Measurements from ENCODE around the gene RHCE. TPM values are rescaled to one million over a fixed set of nuclear protein-coding genes. Genes with fewer than 3 reads are reported as not detected.
"Not testable (repeated sequence)": the region's sequence is repeated elsewhere in the genome, so short reads cannot be mapped to it uniquely, and the experiment has no call there.

The RHCE gene
- total RNA-seq, 1 experiment from 2014 or later = 0.95 TPM

- H3K4me3 ChIP-seq = peak within 1 kb of the TSS; percentile 96
- H3K27me3 ChIP-seq (replicated peaks) = no peaks in the 10 kb centered on the region
- peak within 1 kb of the TSS; percentile 76 for H3K27ac ChIP-seq
- DNase-seq (ENCODE audit: low read depth in 1 of 2, low spot score in 2 of 2) = peak; percentile 95 to 97
- H3K36me3 ChIP-seq = peaks cover 5% of the 10 kb centered on the region; the same call in 1 of the 2 replicates
- H3K9me3 ChIP-seq (replicated peaks) = no peaks in the 10 kb centered on the region
- H3K4me1 ChIP-seq (replicated peaks) = peaks cover 20% of the 10 kb centered on the region
These were observed 9.7 kb upstream of the RHCE start, which contains the start of gene MACO1 for GRCh38 chr1:25430073-25430966. MACO1 (plus strand) TSS chr1:25430897; CDS start chr1:25431099, 202 bp downstream.

DNA sequence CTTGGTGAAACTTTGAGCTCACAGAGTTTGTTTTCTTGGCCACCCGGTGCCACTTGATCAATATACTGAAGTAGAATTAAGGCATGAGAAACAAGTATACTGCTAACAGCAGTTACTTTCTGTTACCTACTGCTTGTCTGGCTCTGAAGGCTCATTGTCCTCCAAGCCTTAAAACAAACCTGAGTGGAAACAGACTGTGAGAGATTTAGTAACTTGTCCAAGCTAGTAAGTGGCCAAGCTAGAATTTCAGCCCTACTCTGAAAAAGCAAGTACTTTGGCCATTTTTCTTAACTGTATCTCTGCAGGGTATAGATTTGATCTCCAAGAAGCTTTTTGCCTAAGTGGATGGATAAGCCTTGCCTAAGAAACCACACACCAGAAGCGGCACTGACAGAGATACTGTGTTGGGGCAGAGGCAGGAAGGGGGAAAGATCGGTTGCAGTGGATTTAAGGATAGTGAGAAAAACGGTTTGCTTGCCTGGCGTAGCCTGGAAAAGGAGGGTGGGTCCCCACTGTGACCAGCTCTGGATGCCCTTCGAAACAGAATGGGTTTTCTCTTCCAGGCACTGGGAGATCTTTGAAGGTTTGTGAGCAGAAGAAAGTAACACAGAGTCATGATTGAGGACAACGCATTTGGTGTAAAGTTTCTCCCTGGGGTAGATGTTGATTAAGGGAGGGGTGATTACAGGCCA lies 8.0 kb upstream of the RHCE start:
- no peak overlapping the region for H3K4me3 ChIP-seq
- no peak for DNase-seq (ENCODE audit: low read depth in 1 of 2, low spot score in 2 of 2)
- H3K27ac ChIP-seq = no peak overlapping the region
- no peaks in the 10 kb centered on the region for H3K9me3 ChIP-seq (replicated peaks)
- no peaks in the 10 kb centered on the region for H3K27me3 ChIP-seq (replicated peaks)
- H3K36me3 ChIP-seq = peaks cover 5% of the 10 kb centered on the region; the same call in 1 of the 2 replicates
- peaks cover 15% of the 10 kb centered on the region for H3K4me1 ChIP-seq (replicated peaks)

DNA sequence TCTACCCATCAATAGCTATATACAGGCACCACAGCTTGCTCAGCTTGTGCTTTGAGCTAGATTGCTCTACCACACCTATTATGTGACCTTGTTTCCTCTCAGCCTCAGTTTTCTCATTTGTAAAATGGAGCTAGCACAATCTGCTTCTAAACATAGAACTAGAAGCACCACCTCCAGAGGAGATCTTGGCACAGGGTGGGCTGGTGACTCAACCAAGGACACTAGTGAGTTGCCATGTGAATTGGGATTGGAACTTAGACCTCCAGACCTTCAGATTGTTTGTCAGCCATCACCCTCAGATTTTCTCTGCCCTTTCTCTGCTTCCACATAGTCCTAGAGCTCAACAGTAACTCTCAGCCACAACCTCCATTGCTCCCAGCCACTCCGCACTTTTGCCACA lies 7.1 kb upstream of the RHCE start:
- Histone ChIP-seq H3K9me3 (replicated peaks) (no peaks in the 10 kb centered on the region), H3K4me3 (no peak overlapping the region), H3K27me3 (replicated peaks) (no peaks in the 10 kb centered on the region), H3K4me1 (replicated peaks) (peaks cover 14% of the 10 kb centered on the region), H3K27ac (no peak overlapping the region), H3K36me3 (peaks cover 5% of the 10 kb centered on the region; the same call in 1 of the 2 replicates)
- DNase-seq (ENCODE audit: low read depth in 1 of 2, low spot score in 2 of 2) = no peak

- peaks cover 5% of the 10 kb centered on the region; the same call in 1 of the 2 replicates for H3K4me1 ChIP-seq (replicated peaks)
- no peaks in the 10 kb centered on the region for H3K27me3 ChIP-seq (replicated peaks)
- H3K27ac ChIP-seq = no peak overlapping the region
- H3K36me3 ChIP-seq = 0 out of 2 replicates have a peak, but pooled peaks cover 2% of the 10 kb centered on the region
- no peak overlapping the region for H3K4me3 ChIP-seq
- no peaks in the 10 kb centered on the region for H3K9me3 ChIP-seq (replicated peaks)
- DNase-seq (ENCODE audit: low read depth in 1 of 2, low spot score in 2 of 2) = no peak
These were observed 4.8 kb upstream of the RHCE start for GRCh38 chr1:25425098-25426085.

- H3K9me3 ChIP-seq (replicated peaks); H3K36me3 ChIP-seq; H3K27me3 ChIP-seq (replicated peaks); H3K4me1 ChIP-seq (replicated peaks); H3K27ac ChIP-seq; DNase-seq (ENCODE audit: low read depth in 1 of 2, low spot score in 2 of 2); H3K4me3 ChIP-seq: not testable (repeated sequence)
These were observed 2.6 kb upstream of the RHCE start for GRCh38 chr1:25423206-25423605.

GRCh38 chr1:25419339-25419738 lies 1.3 kb downstream of the RHCE start:
- not testable (repeated sequence) for H3K4me1 ChIP-seq (replicated peaks); H3K27me3 ChIP-seq (replicated peaks); H3K9me3 ChIP-seq (replicated peaks); H3K36me3 ChIP-seq; H3K27ac ChIP-seq; DNase-seq (ENCODE audit: low read depth in 1 of 2, low spot score in 2 of 2); H3K4me3 ChIP-seq

DNA sequence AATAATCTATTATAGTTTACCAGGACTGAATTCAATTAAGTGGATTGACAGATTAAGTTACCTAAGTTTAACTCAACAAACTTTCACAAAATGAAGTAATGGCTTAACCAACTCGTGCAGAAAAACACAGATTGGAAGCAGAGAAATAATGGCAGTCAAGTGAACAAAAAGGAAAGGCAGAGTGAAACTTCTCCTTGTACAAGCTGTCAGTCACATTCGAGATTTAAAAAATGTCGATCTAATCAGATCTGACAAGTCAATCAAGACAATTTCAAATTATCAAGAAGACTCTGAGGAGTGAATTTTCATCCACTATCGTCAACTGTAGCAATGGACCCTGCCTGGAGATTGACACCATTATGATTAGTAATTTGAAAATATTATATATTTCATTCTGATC lies 3.3 kb downstream of the RHCE start:
- not testable (repeated sequence) for H3K4me3 ChIP-seq; H3K4me1 ChIP-seq (replicated peaks); DNase-seq (ENCODE audit: low read depth in 1 of 2, low spot score in 2 of 2); H3K27me3 ChIP-seq (replicated peaks); H3K27ac ChIP-seq; H3K36me3 ChIP-seq; H3K9me3 ChIP-seq (replicated peaks)

DNA sequence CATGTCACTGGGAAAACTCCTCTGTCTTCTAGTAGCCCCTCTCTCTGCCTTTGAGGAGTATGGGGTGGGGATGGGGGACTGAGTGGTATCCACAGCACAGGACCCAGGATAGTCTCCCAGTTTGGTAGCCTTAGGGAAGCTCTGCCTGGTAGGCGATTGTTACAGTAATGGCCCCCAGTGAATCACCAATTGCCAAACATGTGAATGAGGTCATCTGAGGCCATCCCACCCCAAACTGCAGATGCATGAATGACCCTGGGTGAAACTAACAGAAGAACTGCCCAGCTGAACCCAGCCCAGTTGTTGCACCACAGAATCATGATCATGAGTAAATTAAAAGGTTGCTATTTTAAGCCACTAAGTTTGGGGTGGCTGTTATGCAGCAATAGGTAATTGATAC lies 6.0 kb downstream of the RHCE start:
- not testable (repeated sequence) for H3K36me3 ChIP-seq; H3K4me1 ChIP-seq (replicated peaks); H3K4me3 ChIP-seq; H3K27me3 ChIP-seq (replicated peaks); H3K27ac ChIP-seq; H3K9me3 ChIP-seq (replicated peaks); DNase-seq (ENCODE audit: low read depth in 1 of 2, low spot score in 2 of 2)

GRCh38 chr1:25414157-25414556 lies 6.5 kb downstream of the RHCE start:
- H3K36me3 ChIP-seq; H3K27me3 ChIP-seq (replicated peaks); H3K4me1 ChIP-seq (replicated peaks); H3K27ac ChIP-seq; H3K4me3 ChIP-seq; H3K9me3 ChIP-seq (replicated peaks); DNase-seq (ENCODE audit: low read depth in 1 of 2, low spot score in 2 of 2): not testable (repeated sequence)

- H3K4me3 ChIP-seq; DNase-seq (ENCODE audit: low read depth in 1 of 2, low spot score in 2 of 2); H3K9me3 ChIP-seq (replicated peaks); H3K27ac ChIP-seq; H3K36me3 ChIP-seq; H3K4me1 ChIP-seq (replicated peaks); H3K27me3 ChIP-seq (replicated peaks): not testable (repeated sequence)
These were observed 7.6 kb downstream of the RHCE start for GRCh38 chr1:25412872-25413623.

DNA sequence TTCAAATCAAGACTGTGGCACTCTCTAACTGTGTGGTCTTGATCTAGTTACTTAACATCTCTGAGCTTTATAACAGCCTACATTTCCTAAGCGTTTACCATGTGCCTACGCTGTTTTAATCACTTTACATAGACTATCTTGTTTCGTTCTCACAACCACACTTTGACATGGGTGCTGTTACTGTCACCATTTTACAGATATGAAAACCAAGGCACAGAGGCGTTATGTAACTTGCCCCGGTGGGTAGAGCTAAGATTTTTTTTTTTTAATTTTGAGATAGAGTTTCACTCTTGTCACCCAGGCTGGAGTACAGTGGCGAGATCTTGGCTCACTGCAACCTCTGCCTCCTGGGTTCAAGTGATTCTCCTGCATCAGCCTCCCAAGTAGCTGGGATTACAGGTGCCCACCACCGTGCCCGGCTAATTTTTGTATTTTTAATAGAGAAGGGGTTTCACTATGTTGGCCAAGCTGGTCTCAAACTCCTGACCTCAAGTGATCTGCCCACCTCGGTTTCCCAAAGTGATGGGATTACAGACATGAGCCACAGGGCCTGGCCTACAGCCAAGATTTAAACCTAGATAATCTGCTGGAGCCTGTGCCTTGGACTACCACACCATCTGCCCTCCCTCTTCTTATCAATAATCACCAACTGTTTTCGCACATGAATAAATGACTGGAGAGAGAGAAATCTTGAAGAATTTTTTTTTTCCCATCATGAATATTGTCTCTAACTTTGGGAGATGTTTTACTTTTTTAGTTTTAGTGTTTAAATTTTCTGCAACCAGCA lies 10.8 kb downstream of the RHCE start:
- H3K27ac ChIP-seq; H3K4me3 ChIP-seq; H3K4me1 ChIP-seq (replicated peaks); H3K36me3 ChIP-seq; DNase-seq (ENCODE audit: low read depth in 1 of 2, low spot score in 2 of 2); H3K9me3 ChIP-seq (replicated peaks); H3K27me3 ChIP-seq (replicated peaks): not testable (repeated sequence)

- not testable (repeated sequence) for H3K27ac ChIP-seq; H3K27me3 ChIP-seq (replicated peaks); H3K36me3 ChIP-seq; H3K4me1 ChIP-seq (replicated peaks); DNase-seq (ENCODE audit: low read depth in 1 of 2, low spot score in 2 of 2); H3K4me3 ChIP-seq; H3K9me3 ChIP-seq (replicated peaks)
These were observed 14.8 kb downstream of the RHCE start for GRCh38 chr1:25405731-25406305.

Measured in SJSA1 (cell line).